Astrocyte (in vitro differentiated cells and primary cell): ENCODE data around the gene PDSS1. TPM values are rescaled to one million over a fixed set of nuclear protein-coding genes. Genes with fewer than 3 reads are reported as not detected.

ENCODE experiments used
- DNase-seq: peaks from one replicate; pipeline ENCODE4 v3.0.0-alpha.2; 2010; ENCODE audit warnings: low read depth
- FAIRE-seq: peaks from 2 replicates; lab custom pipeline; 2011; peaks lifted over from hg19 to GRCh38; lab: Jason Lieb, UNC
- H2AFZ ChIP-seq: 2 replicates; pipeline ENCODE4 v1.6.0; 2012; ENCODE audit warnings: low read depth, low read length, inconsistent platforms
- H3K27ac ChIP-seq: 2 replicates; pipeline ENCODE4 v1.5.1; 2011; ENCODE audit warnings: low read depth, low read length, inconsistent platforms
- H3K27me3 ChIP-seq: 2 replicates; pipeline ENCODE4 v1.6.0; 2011; ENCODE audit warnings: low read length, inconsistent platforms; ENCODE audit not compliant: insufficient read depth
- H3K36me3 ChIP-seq: 2 replicates; pipeline ENCODE4 v1.5.1; 2011; ENCODE audit warnings: low read length, inconsistent platforms; ENCODE audit not compliant: insufficient read depth
- H3K4me1 ChIP-seq: 2 replicates; pipeline ENCODE4 v1.5.1; 2011; ENCODE audit warnings: low read length, inconsistent platforms; ENCODE audit not compliant: insufficient read depth
- H3K4me2 ChIP-seq: 2 replicates; pipeline ENCODE4 v1.6.0; 2012; ENCODE audit warnings: low read length, inconsistent platforms
- H3K4me3 ChIP-seq: 2 replicates; pipeline ENCODE4 v1.5.1; 2011; ENCODE audit warnings: low read depth, mild to moderate bottlenecking, low read length, inconsistent platforms; ENCODE audit not compliant: insufficient read depth
- H3K79me2 ChIP-seq: 2 replicates; pipeline ENCODE4 v1.6.0; 2012; ENCODE audit warnings: mild to moderate bottlenecking, low read length, inconsistent platforms; ENCODE audit not compliant: insufficient read depth
- H3K9ac ChIP-seq: 2 replicates; pipeline ENCODE4 v1.6.0; 2012; ENCODE audit warnings: mild to moderate bottlenecking, low read length, inconsistent platforms
- H3K9me3 ChIP-seq: 2 replicates; pipeline ENCODE4 v1.5.1; 2012; ENCODE audit warnings: low read depth, mild to moderate bottlenecking, low read length, inconsistent platforms; ENCODE audit not compliant: insufficient read depth
- H4K20me1 ChIP-seq: 2 replicates; pipeline ENCODE4 v1.6.0; 2012; ENCODE audit warnings: low read length, inconsistent platforms; ENCODE audit not compliant: insufficient read depth
- H3K27ac Mint-ChIP-seq: one replicate; pipeline ENCODE4 v1.8.0; 2021; ENCODE audit warnings: mild to moderate bottlenecking, mixed read lengths; ENCODE audit not compliant: unreplicated experiment
- H3K27me3 Mint-ChIP-seq: one replicate; pipeline ENCODE4 v1.8.0; 2021; ENCODE audit warnings: low read depth, mixed read lengths; ENCODE audit not compliant: unreplicated experiment
- H3K36me3 Mint-ChIP-seq: one replicate; pipeline ENCODE4 v1.8.0; 2021; ENCODE audit warnings: low read depth, mixed read lengths; ENCODE audit not compliant: unreplicated experiment
- H3K4me1 Mint-ChIP-seq: one replicate; pipeline ENCODE4 v1.8.0; 2021; ENCODE audit warnings: low read depth, mixed read lengths; ENCODE audit not compliant: unreplicated experiment
- H3K4me3 Mint-ChIP-seq: one replicate; pipeline ENCODE4 v1.8.0; 2021; ENCODE audit warnings: mild to moderate bottlenecking, moderate library complexity, mixed read lengths; ENCODE audit not compliant: unreplicated experiment
- H3K9me3 Mint-ChIP-seq: one replicate; pipeline ENCODE4 v1.8.0; 2021; ENCODE audit warnings: mild to moderate bottlenecking, mixed read lengths; ENCODE audit not compliant: unreplicated experiment
- EZH2 ChIP-seq: IDR thresholded peaks from 2 replicates; pipeline ENCODE4 v1.6.1; 2012; ENCODE audit warnings: mild to moderate bottlenecking, low read length, inconsistent platforms; ENCODE audit not compliant: insufficient read depth
- total RNA-seq: library from RNA; stranded (reverse); gene quantifications from 2 replicates; pipeline ENCODE4 v1.2.1, GENCODE V29; 2021
- TF ChIP-seq, protein P1 (sequence below): IDR thresholded peaks from 2 replicates; pipeline ENCODE4 v1.5.1; 2011; ENCODE audit warnings: low read depth, mild to moderate bottlenecking, inconsistent platforms, low read length, moderate library complexity; ENCODE audit not compliant: insufficient read depth

PDSS1 gene
- total RNA-seq, 1 donor from 2014 or later = 9.6 TPM

DNA sequence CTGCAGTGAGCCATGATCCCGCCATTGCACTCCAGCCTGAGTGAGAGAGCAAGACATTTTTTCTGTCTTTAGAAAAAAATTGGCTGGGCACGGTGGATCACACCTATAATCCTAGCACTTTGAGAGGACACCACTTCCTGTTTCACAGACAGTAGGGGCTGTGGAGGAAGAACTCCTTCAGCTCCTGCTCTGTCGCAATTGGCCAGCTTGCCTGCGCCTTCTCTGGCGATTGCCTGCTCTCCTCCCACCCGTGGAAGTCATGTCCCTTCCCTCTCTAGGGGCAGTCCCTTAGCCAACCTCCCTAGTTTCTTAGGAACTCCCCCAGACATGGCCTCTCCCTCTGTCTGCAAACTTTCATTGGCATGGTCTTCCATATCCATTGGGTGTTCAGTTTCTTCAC, 8.7 kb downstream of the PDSS1 start:
- no peak overlapping the region for H3K27ac ChIP-seq
- no peak overlapping the region for H3K9ac ChIP-seq
- H3K36me3 Mint-ChIP-seq = peaks cover 14% of the 10 kb centered on the region
- H2AFZ ChIP-seq = no peak overlapping the region
- no peak overlapping the region for H3K27ac Mint-ChIP-seq
- H3K9me3 Mint-ChIP-seq = no peaks in the 10 kb centered on the region
- no peaks in the 10 kb centered on the region for H3K4me1 ChIP-seq
- no peaks in the 10 kb centered on the region for H3K27me3 ChIP-seq
- FAIRE-seq (no peak), DNase-seq (no peak)
- H3K9me3 ChIP-seq = no peaks in the 10 kb centered on the region
- peaks cover 26% of the 10 kb centered on the region for H3K79me2 ChIP-seq
- peaks cover 8% of the 10 kb centered on the region for H4K20me1 ChIP-seq
- H3K4me3 ChIP-seq = no peak overlapping the region
- H3K4me3 Mint-ChIP-seq = no peak overlapping the region
- H3K4me1 Mint-ChIP-seq = peaks cover 2% of the 10 kb centered on the region
- no peaks in the 10 kb centered on the region for H3K27me3 Mint-ChIP-seq
- no peak overlapping the region for H3K4me2 ChIP-seq
- TF ChIP-seq, protein P1, sequence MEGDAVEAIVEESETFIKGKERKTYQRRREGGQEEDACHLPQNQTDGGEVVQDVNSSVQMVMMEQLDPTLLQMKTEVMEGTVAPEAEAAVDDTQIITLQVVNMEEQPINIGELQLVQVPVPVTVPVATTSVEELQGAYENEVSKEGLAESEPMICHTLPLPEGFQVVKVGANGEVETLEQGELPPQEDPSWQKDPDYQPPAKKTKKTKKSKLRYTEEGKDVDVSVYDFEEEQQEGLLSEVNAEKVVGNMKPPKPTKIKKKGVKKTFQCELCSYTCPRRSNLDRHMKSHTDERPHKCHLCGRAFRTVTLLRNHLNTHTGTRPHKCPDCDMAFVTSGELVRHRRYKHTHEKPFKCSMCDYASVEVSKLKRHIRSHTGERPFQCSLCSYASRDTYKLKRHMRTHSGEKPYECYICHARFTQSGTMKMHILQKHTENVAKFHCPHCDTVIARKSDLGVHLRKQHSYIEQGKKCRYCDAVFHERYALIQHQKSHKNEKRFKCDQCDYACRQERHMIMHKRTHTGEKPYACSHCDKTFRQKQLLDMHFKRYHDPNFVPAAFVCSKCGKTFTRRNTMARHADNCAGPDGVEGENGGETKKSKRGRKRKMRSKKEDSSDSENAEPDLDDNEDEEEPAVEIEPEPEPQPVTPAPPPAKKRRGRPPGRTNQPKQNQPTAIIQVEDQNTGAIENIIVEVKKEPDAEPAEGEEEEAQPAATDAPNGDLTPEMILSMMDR = no peak
- no peak for TF ChIP-seq EZH2
- peaks cover 10% of the 10 kb centered on the region for H3K36me3 ChIP-seq

DNA sequence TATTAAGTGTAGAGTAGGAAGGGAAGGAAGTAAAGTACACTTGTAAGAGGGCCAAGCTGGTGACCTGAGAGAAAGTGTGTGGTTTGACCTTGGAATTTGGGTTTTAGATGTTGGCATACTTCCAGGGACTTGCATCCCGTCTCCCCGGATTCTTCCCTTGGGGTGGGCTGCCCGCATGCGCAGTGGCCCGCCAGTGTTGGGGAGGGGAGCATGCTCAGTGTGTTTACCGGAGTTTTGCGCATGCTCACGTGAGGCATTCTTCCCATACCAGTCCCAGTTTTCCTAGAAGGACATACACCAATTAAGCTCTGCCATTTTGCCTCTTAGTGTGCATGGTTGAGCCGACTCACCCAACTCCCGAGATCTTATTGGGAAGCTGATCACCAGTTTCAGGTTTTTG, 9.4 kb downstream of the PDSS1 start:
- Histone ChIP-seq H4K20me1 (peaks cover 8% of the 10 kb centered on the region), H3K27me3 (no peaks in the 10 kb centered on the region), H3K9me3 (no peaks in the 10 kb centered on the region), H3K4me3 (no peak overlapping the region), H3K4me2 (no peak overlapping the region), H2AFZ (no peak overlapping the region), H3K4me1 (no peaks in the 10 kb centered on the region), H3K36me3 (peaks cover 10% of the 10 kb centered on the region), H3K27ac (no peak overlapping the region), H3K79me2 (peaks cover 18% of the 10 kb centered on the region), H3K9ac (no peak overlapping the region)
- no peaks in the 10 kb centered on the region for H3K9me3 Mint-ChIP-seq
- H3K4me3 Mint-ChIP-seq = peak overlapping the region; percentile 17
- peaks cover 2% of the 10 kb centered on the region for H3K4me1 Mint-ChIP-seq
- no peaks in the 10 kb centered on the region for H3K27me3 Mint-ChIP-seq
- FAIRE-seq (no peak), DNase-seq (no peak)
- H3K27ac Mint-ChIP-seq = no peak overlapping the region
- no peak for TF ChIP-seq EZH2
- TF ChIP-seq, protein P1 = no peak
- peaks cover 14% of the 10 kb centered on the region for H3K36me3 Mint-ChIP-seq

DNA sequence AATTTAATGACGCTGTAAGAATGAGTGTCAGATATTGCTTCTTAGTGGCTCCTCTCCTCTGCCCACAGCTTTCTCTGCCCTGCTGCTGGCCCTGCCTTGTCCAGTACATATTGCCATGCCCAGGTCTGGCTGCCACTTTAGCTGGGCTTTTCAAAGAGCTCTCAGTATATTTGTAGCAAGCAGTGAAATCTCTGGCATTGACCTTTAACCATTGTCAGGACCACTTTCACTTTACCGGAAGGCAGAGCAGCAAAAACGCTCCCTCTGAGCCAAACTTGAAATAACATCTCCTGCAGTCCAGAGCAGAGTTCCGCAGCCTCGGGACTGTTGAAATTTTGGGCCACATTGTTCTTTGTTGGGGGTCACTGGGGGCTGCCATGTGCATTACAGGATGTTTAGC, 13.8 kb downstream of the PDSS1 start:
- no peak for DNase-seq
- Mint-ChIP-seq H3K9me3 (no peaks in the 10 kb centered on the region), H3K27ac (no peak overlapping the region), H3K27me3 (no peaks in the 10 kb centered on the region), H3K4me3 (no peak overlapping the region), H3K36me3 (peaks cover 17% of the 10 kb centered on the region), H3K4me1 (no peaks in the 10 kb centered on the region)
- Histone ChIP-seq H3K27ac (no peak overlapping the region), H2AFZ (no peak overlapping the region), H3K27me3 (no peaks in the 10 kb centered on the region), H4K20me1 (peaks cover 8% of the 10 kb centered on the region), H3K4me3 (no peak overlapping the region), H3K9ac (no peak overlapping the region), H3K4me1 (no peaks in the 10 kb centered on the region), H3K36me3 (peaks cover 12% of the 10 kb centered on the region), H3K9me3 (no peaks in the 10 kb centered on the region), H3K79me2 (no peaks in the 10 kb centered on the region), H3K4me2 (no peak overlapping the region)
- FAIRE-seq = no peak
- no peak for TF ChIP-seq EZH2
- TF ChIP-seq, protein P1 = no peak
